ENCODE measurements around the gene MIA. TPM values are rescaled to one million over a fixed set of nuclear protein-coding genes. Genes with fewer than 3 reads are reported as not detected.

Gene MIA
- total and polyA plus RNA-seq, 2 of the 4 experiments (the other 2 are of a cell fraction): 0.44 TPM; not detected in 1

DNA sequence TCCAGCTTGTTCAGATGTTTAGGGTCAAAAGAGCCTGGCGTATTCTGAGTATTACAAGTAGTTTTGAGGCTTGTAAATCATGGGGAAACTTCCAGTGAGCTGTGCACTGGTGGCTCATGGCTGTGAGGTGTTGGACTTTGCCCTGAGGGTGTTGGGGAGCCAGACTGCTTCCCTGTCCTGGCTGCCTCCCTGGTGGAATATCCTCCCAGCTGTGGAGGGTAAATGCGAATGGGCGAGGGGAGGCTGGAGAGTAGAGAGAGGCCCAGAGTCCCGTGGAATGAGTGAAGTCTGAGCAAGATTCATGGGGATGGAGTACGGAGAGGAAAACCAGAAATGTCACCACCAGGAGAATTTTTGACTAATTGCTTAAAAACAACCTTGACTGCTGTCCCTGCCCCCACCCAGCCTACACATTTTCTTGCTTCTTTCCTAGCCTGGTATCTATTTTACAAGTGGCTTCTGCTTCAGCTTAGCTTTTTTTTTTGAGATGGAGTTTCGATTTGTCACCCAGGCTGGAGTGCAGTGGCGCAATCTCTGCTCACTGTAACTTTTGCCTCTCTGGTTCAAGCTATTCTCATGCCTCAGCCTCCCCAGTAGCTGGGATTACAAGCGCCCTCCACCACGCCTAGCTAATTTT lies 20.6 kb upstream of the MIA start:
- Histone ChIP-seq H3K9me3 (ENCODE audit: control insufficient read depth, insufficient read depth, low read length) (no peaks in the 10 kb centered on the region), H3K4me1 (ENCODE audit: control insufficient read depth, insufficient read depth, low read length) (peaks cover 4% of the 10 kb centered on the region), H3K14ac (replicated peaks; ENCODE audit: low read depth, low read length) (no peak overlapping the region), H3K27ac (ENCODE audit: insufficient read depth, low read length) (peak overlapping the region; percentile 40), H3K79me1 (ENCODE audit: low read depth in 1 of 2, low read length in 2 of 2) (peaks cover 25 to 53% of the 10 kb centered on the region in 2 experiments), H2AK9ac (replicated peaks; ENCODE audit: low read depth, low read length, poor library complexity) (no peak overlapping the region), H2BK15ac (ENCODE audit: low read depth, low read length) (no peak overlapping the region), H3K23ac (ENCODE audit: low read depth, low read length) (no peak overlapping the region), H3K56ac (ENCODE audit: extremely low read depth, insufficient read depth, low read length) (no peak overlapping the region), H4K5ac (ENCODE audit: low read depth, low read length) (no peak overlapping the region), H3K9me1 (ENCODE audit: insufficient read depth, low read length) (peaks cover 13% of the 10 kb centered on the region; the same call in 1 of the 2 replicates), H4K20me1 (ENCODE audit: insufficient read depth, low read length) (peaks cover 35% of the 10 kb centered on the region), H3K4me3 (ENCODE audit: insufficient read depth, low read depth, low read length) (no peak overlapping the region), H3K4me2 (ENCODE audit: low read depth, low read length) (peak overlapping the region; percentile 18; the same call in 1 of the 2 replicates), H3K4ac (ENCODE audit: low read depth, low read length) (no peak overlapping the region), H3K9ac (ENCODE audit: low read depth, low read length) (0 out of 2 replicates have a peak overlapping the region, but pooled peaks have one; percentile 10), H2BK5ac (ENCODE audit: low read depth, low read length, poor library complexity, severe bottlenecking) (no peak overlapping the region), H4K91ac (ENCODE audit: insufficient read depth, low read depth, low read length) (no peak overlapping the region), H3K18ac (ENCODE audit: low read depth, low read length) (no peak overlapping the region), H2AK5ac (ENCODE audit: low read depth, low read length) (no peak overlapping the region), H4K8ac (ENCODE audit: low read depth in 2 of 2, low read length in 2 of 2) (no peak overlapping the region), H2BK120ac (ENCODE audit: low read depth, low read length) (no peak overlapping the region), H3K36me3 (ENCODE audit: control insufficient read depth, insufficient read depth, low read length) (peaks cover 38% of the 10 kb centered on the region), H2BK20ac (ENCODE audit: low read depth, low read length) (no peak overlapping the region), H3K27me3 (ENCODE audit: control insufficient read depth, insufficient read depth, low read length) (no peaks in the 10 kb centered on the region), H2AFZ (replicated peaks; ENCODE audit: low read length, poor library complexity) (no peak overlapping the region)
- CTCF ChIA-PET: no interaction called here
- intact Hi-C loops (cut with micrococcal nuclease): loop anchor here (5.0 kb wide), 1 partner anchor 43 kb away; the partner anchor contains the start of gene EGLN2
- ATAC-seq (ENCODE audit: low read depth) (no peak), DNase-seq (peak; percentile 19)
- dilution Hi-C loops (cut with HindIII; ENCODE audit: low sequenced_read_pairs, unreplicated experiment): no loop called here
- TF ChIP-seq CHD1 (IDR thresholded peaks at IDR 0.05; ENCODE audit: low read depth, low read length) (no peak), CEBPB (IDR thresholded peaks at IDR 0.05; ENCODE audit: low read depth, low read length) (peak; percentile 56)
- POLR2A ChIA-PET (ENCODE audit: unreplicated experiment): interaction anchor here (0.6 kb wide), 2 partner anchors 45 to 51 kb away, joined by 4 to 6 read pairs; partner anchors contain the start of gene EGLN2
- WGBS, 2 experiments (ENCODE audit: extremely low coverage in 2 of 2, insufficient read length in 1 of 2): no CpG with 5 or more reads among the region's 9 CpGs
- BruUV-seq (replicated peaks): no TSS peak
- in situ Hi-C loops (cut with MboI; ENCODE audit: low sequenced_read_pairs): no loop called here
